Stimulated activated CD4-positive, alpha-beta T cell treated with anti-CD3 and anti-CD28 coated beads, Interleukin-2, amount 100 ng/mL, for 24 hours (primary cell): Measurements from ENCODE around the gene RBPMS2.
A peak's percentile ranks its signal among the peaks of the same experiment; 100 is the strongest.
"Not testable (repeated sequence)": the region's sequence is repeated elsewhere in the genome, so short reads cannot be mapped to it uniquely, and the experiment has no call there.

Source experiments
- DNase-seq, 2 donors: peaks; one replicate each; pipeline ENCODE4 v3.0.0-alpha.2; 2020

The RBPMS2 gene

DNA sequence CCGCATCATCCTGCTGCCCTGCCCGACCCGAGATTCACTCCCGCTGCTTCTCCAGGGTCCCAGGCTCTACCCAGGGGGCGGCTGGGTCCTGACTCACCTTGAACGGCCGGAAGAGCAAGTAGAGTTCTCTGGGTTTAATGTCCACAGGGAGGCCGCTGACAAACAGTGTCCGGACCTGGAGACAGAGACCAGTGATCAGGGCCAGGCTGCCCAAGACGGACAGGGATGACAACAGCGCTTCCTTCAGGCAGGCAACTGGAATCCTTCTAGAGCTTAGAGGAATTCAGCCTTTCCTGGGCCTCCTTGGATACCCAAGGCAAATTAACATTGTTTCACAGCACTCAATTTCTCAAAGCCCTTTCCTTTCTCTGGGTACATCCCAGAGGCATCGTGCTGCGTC lies 23.9 kb downstream of the RBPMS2 start:
- no peak for DNase-seq

- no peak for DNase-seq
Observed at GRCh38 chr15:64749999-64750657, 25.3 kb downstream of the RBPMS2 start.

DNA sequence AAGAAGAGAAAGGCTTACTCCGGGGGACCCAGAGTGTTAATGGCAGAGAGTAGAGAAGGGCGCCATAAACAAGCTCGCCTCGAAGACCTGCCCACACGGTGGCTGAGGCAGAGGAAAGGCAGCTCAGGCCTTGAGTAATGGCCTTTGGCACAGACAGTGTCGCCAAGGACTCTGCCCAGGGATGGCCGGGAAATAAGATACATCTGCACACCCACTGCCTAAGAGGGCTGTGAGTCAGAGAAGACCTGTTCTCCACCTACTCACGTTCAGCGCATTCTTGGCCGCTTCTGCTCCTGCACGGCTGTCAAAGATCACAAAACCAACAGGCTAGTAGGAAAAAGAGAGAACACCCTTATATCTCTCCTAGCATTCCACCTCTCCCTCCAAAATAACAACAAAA lies 26.2 kb downstream of the RBPMS2 start:
- DNase-seq: no peak

- no peak for DNase-seq
Observed at GRCh38 chr15:64748251-64748650, 27.1 kb downstream of the RBPMS2 start.

DNA sequence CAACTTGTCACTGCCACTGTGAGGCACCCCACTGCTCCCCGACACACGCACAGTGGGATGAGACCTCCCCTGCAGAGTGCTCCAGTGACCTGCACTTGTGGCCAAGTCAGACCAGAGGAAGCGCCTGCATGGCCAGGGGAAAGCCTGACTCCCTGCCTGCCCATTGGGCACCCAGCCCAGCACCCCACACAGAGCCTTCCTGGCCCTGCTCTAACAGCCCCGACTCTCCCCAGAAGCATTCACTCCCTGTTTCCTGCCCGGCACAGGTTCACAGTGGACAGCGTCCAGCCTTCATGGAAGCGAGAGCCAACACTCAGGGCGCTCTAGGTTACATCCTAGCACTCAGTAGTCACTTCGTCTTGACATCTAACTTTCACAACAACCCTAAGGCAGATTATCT lies 27.8 kb downstream of the RBPMS2 start:
- no peak for DNase-seq

DNA sequence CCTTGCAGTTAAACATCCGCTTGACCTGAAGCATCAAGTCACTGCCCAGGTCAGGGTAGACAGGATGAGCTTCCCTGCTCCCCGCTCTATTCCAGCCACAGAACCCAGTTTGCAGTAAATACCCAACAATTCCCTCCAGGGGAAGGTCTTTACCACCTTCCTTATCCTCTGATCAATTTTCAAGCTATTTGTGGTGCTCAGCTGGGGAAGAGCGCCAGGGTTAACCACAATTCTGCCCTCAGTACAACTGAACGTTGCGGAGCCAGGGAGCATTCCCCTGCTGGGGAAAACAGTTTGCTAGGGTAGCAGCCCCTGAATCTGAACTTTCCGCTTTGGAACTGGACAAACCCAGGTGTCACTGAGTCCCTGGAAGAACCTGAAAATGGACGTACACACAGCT lies 28.5 kb downstream of the RBPMS2 start:
- DNase-seq: no peak

DNA sequence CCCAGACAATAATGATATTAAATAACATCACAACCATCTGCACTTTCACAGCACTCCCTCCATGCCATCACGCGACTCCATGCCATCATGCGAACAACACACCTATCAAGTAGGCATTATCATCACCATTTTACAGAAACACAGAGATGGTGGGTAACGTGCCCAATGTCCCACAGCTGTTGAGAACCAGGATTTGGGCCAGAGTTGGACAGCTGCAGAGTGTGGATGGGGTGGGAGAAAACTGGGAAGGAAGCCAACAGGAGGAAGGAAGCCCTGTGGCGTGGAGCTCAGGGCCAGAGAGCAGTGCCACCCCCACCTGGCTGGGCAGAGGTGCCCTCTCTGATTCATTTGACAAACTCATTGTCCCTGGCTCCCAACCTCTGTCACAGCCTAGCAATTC lies 29.0 kb downstream of the RBPMS2 start:
- DNase-seq: no peak

- DNase-seq: no peak
Observed at GRCh38 chr15:64743691-64744090, 31.7 kb downstream of the RBPMS2 start.

DNA sequence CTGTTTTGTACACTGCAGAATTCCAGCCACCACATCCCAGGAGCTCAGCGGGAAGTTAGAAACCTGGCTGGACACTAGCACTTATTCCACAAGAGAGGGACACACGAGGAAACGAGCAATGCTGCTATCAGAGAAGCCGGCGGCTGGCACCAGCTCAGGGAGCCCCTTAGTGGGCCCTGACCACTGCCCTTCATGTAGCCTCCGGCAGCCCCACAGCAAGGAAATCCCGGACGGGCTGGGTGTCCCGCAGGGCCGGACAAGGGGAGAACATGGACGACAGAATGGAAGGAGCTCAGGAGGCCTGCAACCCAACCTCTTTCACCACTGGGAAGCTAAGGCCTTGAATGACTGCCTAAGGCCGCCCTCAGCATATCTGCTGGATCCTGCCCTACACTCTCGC lies 32.5 kb downstream of the RBPMS2 start:
- DNase-seq: no peak

GRCh38 chr15:64742385-64742784 lies 33.0 kb downstream of the RBPMS2 start:
- DNase-seq: no peak

- DNase-seq: not testable (repeated sequence)
Observed at GRCh38 chr15:64741708-64742107, 33.7 kb downstream of the RBPMS2 start.

- no peak for DNase-seq
Observed at GRCh38 chr15:64740311-64741170, 34.8 kb downstream of the RBPMS2 start.

DNA sequence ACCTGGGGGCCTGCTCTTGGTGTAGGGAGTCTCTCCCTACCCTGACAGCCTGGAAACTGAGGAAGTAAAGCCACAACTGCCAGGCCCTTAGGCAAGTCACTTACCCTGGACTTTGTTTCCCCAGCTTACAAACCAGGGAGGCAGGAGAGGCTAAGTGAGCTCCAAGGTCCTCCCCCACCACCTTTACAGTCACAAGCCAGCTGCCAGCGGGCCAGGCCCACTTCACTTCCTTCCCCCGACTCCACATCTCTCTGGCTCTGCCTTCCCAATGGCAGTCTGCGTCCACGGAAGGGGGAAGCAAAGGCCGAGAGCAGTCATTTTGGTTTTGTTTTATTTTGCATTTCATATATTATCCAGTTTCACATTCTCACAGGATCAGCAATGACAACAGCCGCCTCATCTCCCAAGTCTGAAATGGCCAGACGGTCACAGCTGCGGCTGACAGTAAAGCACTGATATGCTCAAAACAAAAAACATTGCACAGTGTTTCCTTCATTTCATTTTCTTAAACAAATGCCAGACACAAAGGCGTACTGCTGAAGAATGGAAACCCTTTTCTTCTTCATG lies 35.7 kb downstream of the RBPMS2 start:
- DNase-seq: no peak

GRCh38 chr15:64739156-64739555 lies 36.2 kb downstream of the RBPMS2 start:
- no peak for DNase-seq

DNA sequence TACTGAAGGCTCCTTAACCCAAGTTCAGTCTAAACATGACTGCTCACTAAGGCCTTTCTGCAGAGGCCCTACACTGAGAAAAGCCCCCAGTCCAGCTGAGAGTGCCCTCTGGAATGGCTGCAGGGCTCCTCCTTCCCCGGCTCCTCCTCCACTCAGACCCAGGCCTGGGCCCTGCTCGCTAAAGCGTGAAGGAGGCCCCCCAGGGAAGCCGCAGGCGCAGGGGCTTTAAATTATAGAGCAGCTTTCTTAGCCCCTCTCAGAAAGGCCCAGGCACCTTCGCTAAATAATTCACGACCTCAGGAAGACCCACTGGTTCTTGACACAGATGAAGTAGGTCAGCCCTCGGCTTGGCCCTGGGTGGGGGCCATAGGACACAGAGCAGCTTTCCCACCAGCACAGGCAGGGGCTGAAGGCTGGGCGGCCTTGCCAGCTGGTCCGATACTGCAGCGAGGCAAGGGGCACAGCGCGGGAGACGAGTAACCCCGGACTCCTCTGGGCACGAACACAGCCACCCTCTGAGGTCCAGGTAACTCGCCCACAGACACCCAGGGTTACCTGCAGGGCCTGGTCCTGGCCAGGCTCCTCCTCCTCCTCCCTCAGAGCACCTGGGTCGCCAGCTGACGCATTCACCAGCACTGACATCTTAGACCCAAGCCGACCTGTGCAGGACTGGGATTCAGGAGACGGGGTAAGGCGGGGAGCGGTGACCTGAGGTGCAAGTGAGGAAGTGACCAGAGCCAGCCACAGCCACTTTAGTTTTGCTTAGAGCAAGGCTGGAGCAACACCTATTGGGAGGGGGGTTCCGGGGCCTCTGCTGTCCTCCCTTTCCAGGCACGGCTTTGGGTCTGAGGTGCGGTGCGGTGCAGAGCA lies 36.9 kb downstream of the RBPMS2 start:
- no peak for DNase-seq

DNA sequence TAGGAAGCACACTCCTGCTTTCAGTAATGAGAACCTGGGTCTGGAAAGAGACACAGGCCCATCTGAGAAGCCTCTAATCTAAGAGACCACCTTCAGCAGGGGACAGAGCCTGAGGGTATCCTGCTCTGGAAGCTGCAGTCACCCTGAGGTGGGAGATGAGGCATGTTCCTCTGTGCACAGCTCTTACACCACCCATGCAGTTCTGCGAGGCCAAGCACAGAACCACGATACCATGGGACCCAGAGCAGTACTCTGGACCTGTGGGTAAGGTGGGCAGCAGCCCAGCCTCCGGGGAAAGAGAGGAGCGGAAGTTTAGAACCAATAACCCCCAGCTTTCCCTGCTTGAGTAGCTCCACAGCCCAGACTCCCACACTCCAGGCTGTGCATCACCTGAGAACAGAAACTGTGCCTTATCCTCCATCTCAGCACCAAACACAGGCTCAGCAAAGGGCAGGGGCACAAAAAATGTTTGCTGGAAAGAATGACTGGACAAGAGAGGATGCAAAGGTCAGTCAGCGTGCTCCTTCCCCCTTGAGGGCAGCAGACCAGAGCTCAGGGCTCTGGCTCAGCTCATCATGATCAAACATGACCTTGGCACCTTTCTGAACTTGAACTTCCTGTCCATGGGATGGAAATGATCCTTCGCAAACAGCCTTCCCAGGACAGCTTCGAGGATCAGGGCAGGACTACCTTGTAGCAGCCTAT lies 43.1 kb downstream of the RBPMS2 start:
- no peak for DNase-seq

GRCh38 chr15:64731805-64732151 lies 43.6 kb downstream of the RBPMS2 start:
- DNase-seq: no peak

- DNase-seq: peak; percentile 92 to 93
Observed at GRCh38 chr15:64731012-64731804, 44.2 kb downstream of the RBPMS2 start.

DNA sequence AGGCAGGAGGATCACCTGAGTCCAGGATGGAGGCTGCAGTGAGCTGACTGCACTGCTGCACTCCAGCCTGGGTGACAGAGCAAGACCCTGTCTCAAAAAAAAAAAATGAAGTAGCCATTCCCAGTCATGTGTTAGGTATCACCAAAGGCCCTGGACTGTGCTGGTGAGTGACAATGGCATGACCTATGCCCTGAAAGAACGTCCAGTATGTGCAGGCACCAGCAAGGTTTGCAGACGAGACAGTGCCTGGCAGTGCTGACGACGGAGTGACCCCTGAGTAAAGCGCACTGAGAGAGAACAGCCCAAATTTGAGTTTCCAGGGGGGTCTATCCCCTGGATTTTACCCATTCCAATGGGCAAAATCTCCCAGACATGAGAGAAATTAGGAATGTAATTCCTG lies 45.2 kb downstream of the RBPMS2 start:
- DNase-seq: no peak

DNA sequence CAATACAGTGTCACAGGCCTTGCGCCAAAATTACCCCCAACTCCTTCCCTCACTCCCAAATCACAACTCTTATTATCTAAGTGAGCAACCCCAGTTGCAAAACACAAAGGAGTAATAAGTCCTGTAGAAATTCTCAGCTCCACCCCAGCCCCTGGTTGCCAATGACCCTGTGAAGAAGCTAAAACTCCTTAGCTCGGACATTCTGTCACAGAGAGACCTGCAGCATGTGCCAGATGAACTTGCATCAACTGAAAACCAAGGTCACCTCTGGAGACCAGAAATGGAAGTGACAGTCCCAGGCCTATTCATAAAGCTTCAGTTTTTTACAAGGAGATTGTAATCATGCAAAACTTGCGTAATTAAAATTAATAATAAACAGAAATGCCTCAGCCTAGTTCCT lies 55.2 kb downstream of the RBPMS2 start:
- no peak for DNase-seq

- DNase-seq: no peak
Observed at GRCh38 chr15:64717735-64718495, 57.5 kb downstream of the RBPMS2 start.
